Lung (tissue), 12 donors: ENCODE results near the gene KDM4C. TPM values are rescaled to one million over a fixed set of nuclear protein-coding genes. Genes with fewer than 3 reads are reported as not detected.

Source experiments
- ATAC-seq: fragments of 200-7000 bp; cut with Tn5 transposase; one replicate; pipeline ENCODE4 v1.9.1; 2020; ENCODE audit warnings: moderate number of reproducible peaks; ENCODE audit not compliant: insufficient read depth, low FRiP score
- DNase-seq, 3 donors: peaks; one replicate each; pipeline ENCODE4 v3.0.0-alpha.2; 2013 to 2017
- H3K27ac ChIP-seq, 2 donors: one replicate each; pipeline ENCODE4 v1.5.1; 2013; ENCODE audit warnings: mild to moderate bottlenecking in 2 of 2, moderate library complexity in 2 of 2, control low read depth in 1 of 2, inconsistent platforms in 1 of 2, low read depth in 1 of 2, low read length in 1 of 2
- H3K27me3 ChIP-seq, 3 donors: one replicate each; pipeline ENCODE4 v1.5.1; 2013; ENCODE audit warnings: low read length in 2 of 3; ENCODE audit not compliant: control insufficient read depth in 3 of 3, insufficient read depth in 3 of 3
- H3K36me3 ChIP-seq, 4 donors: one replicate each; pipeline ENCODE4 v1.5.1; 2013; ENCODE audit warnings: low read length in 4 of 4, mild to moderate bottlenecking in 1 of 4, moderate library complexity in 1 of 4; ENCODE audit not compliant: control insufficient read depth in 4 of 4, insufficient read depth in 4 of 4
- H3K4me1 ChIP-seq, 5 donors: one replicate each; pipeline ENCODE4 v1.5.1; 2013; ENCODE audit warnings: low read length in 5 of 5, mild to moderate bottlenecking in 2 of 5, moderate library complexity in 1 of 5; ENCODE audit not compliant: control insufficient read depth in 5 of 5, insufficient read depth in 5 of 5
- H3K4me3 ChIP-seq: one replicate; pipeline ENCODE4 v1.5.1; 2013; ENCODE audit warnings: mild to moderate bottlenecking, control low read depth, moderate library complexity
- H3K9ac ChIP-seq, 2 donors: one replicate each; pipeline ENCODE4 v1.5.1; 2013; ENCODE audit warnings: low read length in 2 of 2, control low read depth in 1 of 2; ENCODE audit not compliant: insufficient read depth in 1 of 2
- H3K9me3 ChIP-seq, 4 donors: one replicate each; pipeline ENCODE4 v1.5.1; 2013; ENCODE audit warnings: low read length in 3 of 4, mild to moderate bottlenecking in 1 of 4, moderate library complexity in 1 of 4; ENCODE audit not compliant: control insufficient read depth in 4 of 4, insufficient read depth in 3 of 4
- CTCF ChIP-seq: IDR thresholded peaks from 2 replicates; pipeline ENCODE4 v1.5.1; 2012; ENCODE audit warnings: mild to moderate bottlenecking; ENCODE audit errors: control extremely low read depth, extremely low read depth
- WGBS, 2 donors: extraction: QIAGEN DNeasy Blood & Tissue Kit; methylation state at CpG; one replicate each; pipeline ENCODE4 v1.1.7; 2013; 5-methylcytosine and 5-hydroxymethylcytosine counted together
- polyA plus RNA-seq, 2 donors: library from polyadenylated mRNA; stranded (reverse); fragments of 200-250 nt; gene quantifications; one replicate each; pipeline ENCODE4 v1.2.1, GENCODE V29; 2013
- total RNA-seq, 2 donors: library from RNA; depleted of rRNA in 1 of 2; stranded (reverse); fragments of >200 nt in 1 of 2; gene quantifications; one replicate each; pipeline ENCODE4 v1.2.1, GENCODE V29; 2014 to 2021
- donor health status: control.
- donor health status: control.
- donor health status: Bipolar disorder and iron deficiency.
- donor health status: healthy.
- donor health status: DM: yes; HTN: yes; CAD: no.

The KDM4C gene
- total and polyA plus RNA-seq, 4 donors, result 7.1 to 78.5 (median 25.0) TPM

GRCh38 chr9:6959270-6960000 is 201.7 kb downstream of the KDM4C start:
- TF ChIP-seq CTCF, result no peak
- Histone ChIP-seq H3K9me3 (no peaks in the 10 kb centered on the region), H3K27ac (no peak overlapping the region), H3K9ac (no peak overlapping the region), H3K4me1 (peaks cover 2 to 29% (median 15%) of the 10 kb centered on the region in 5 donors), H3K36me3 (peaks cover 0 to 6% (median 0%) of the 10 kb centered on the region in 4 donors), H3K27me3 (peaks cover 0 to 2% (median 0%) of the 10 kb centered on the region in 3 donors), H3K4me3 (no peak overlapping the region)
- WGBS, 2 donors, result 27 to 55% methylated on average over 5 of the region's 5 CpGs
- peak in 1 of 3 donors; percentile 29 for DNase-seq
- ATAC-seq, result no peak

GRCh38 chr9:6960777-6961176 is 203.0 kb downstream of the KDM4C start:
- Histone ChIP-seq H3K4me3 (no peak overlapping the region), H3K27me3 (peaks cover 0 to 2% (median 0%) of the 10 kb centered on the region in 3 donors), H3K36me3 (peaks cover 0 to 6% (median 0%) of the 10 kb centered on the region in 4 donors), H3K27ac (no peak overlapping the region), H3K4me1 (peaks cover 2 to 20% (median 10%) of the 10 kb centered on the region in 5 donors), H3K9ac (no peak overlapping the region), H3K9me3 (no peaks in the 10 kb centered on the region)
- WGBS, 2 donors, result 72 to 83% methylated on average over 3 of the region's 3 CpGs
- TF ChIP-seq CTCF, result no peak
- ATAC-seq, result no peak
- DNase-seq, result no peak

GRCh38 chr9:6961845-6962522 is 204.2 kb downstream of the KDM4C start:
- Histone ChIP-seq H3K36me3 (peaks cover 0 to 6% (median 0%) of the 10 kb centered on the region in 4 donors), H3K27me3 (peaks cover 0 to 2% (median 0%) of the 10 kb centered on the region in 3 donors), H3K27ac (no peak overlapping the region), H3K4me3 (no peak overlapping the region), H3K4me1 (peaks cover 2 to 11% (median 5%) of the 10 kb centered on the region in 5 donors), H3K9ac (no peak overlapping the region), H3K9me3 (no peaks in the 10 kb centered on the region)
- no peak for TF ChIP-seq CTCF
- ATAC-seq (no peak), DNase-seq (no peak)
- 86 to 87% methylated on average over 5 of the region's 5 CpGs for WGBS, 2 donors
